Stimulated activated naive CD8-positive, alpha-beta T cell treated with anti-CD3 and anti-CD28 coated beads, Interleukin-15, Interleukin-2, amounts not matched to agents 100 U/mL and 50 U/mL, for 24 hours (primary cell): ENCODE results near the gene SLC7A1.

ENCODE experiments used
- ATAC-seq: fragments of 150-1000 bp; cut with Tn5 transposase; one replicate; pipeline ENCODE4 v1.10.0; 2021
- DNase-seq: peaks from one replicate; pipeline ENCODE4 v3.0.0; 2021

SLC7A1 gene

GRCh38 chr13:29529754-29530153, 65.7 kb downstream of the SLC7A1 start:
- ATAC-seq (no peak), DNase-seq (no peak)

- DNase-seq = no peak
- ATAC-seq = no peak
Observed at GRCh38 chr13:29527916-29528315, 67.6 kb downstream of the SLC7A1 start.

GRCh38 chr13:29527511-29527910, 68.0 kb downstream of the SLC7A1 start:
- DNase-seq (no peak), ATAC-seq (no peak)

GRCh38 chr13:29526741-29527140, 68.7 kb downstream of the SLC7A1 start:
- ATAC-seq (no peak), DNase-seq (no peak)

GRCh38 chr13:29525757-29526156, 69.7 kb downstream of the SLC7A1 start:
- no peak for DNase-seq

GRCh38 chr13:29524641-29525040, 70.8 kb downstream of the SLC7A1 start:
- DNase-seq = no peak
- no peak for ATAC-seq

More at GRCh38 chr13:29525757-29526156, 69.7 kb downstream of the SLC7A1 start:
- ATAC-seq = no peak

- no peak for DNase-seq
- ATAC-seq = no peak
Observed at GRCh38 chr13:29524176-29524575, 71.3 kb downstream of the SLC7A1 start.

GRCh38 chr13:29523199-29523961, 72.1 kb downstream of the SLC7A1 start:
- ATAC-seq (no peak), DNase-seq (no peak)

- no peak for DNase-seq
- no peak for ATAC-seq
Observed at GRCh38 chr13:29522044-29522685, 73.3 kb downstream of the SLC7A1 start.

- DNase-seq (no peak), ATAC-seq (no peak)
Observed at GRCh38 chr13:29521336-29521735, 74.2 kb downstream of the SLC7A1 start.

- DNase-seq (no peak), ATAC-seq (no peak)
Observed at GRCh38 chr13:29520671-29521070, 74.8 kb downstream of the SLC7A1 start.

GRCh38 chr13:29519921-29520320, 75.6 kb downstream of the SLC7A1 start:
- ATAC-seq = no peak

GRCh38 chr13:29516880-29517279, 78.6 kb downstream of the SLC7A1 start:
- ATAC-seq (no peak), DNase-seq (no peak)

More at GRCh38 chr13:29519921-29520320, 75.6 kb downstream of the SLC7A1 start:
- no peak for DNase-seq

GRCh38 chr13:29516012-29516411, 79.5 kb downstream of the SLC7A1 start:
- DNase-seq = no peak

GRCh38 chr13:29515372-29515771, 80.1 kb downstream of the SLC7A1 start:
- DNase-seq (no peak), ATAC-seq (no peak)

More at GRCh38 chr13:29516012-29516411, 79.5 kb downstream of the SLC7A1 start:
- ATAC-seq = no peak

GRCh38 chr13:29514720-29515310, 80.7 kb downstream of the SLC7A1 start:
- no peak for ATAC-seq
- no peak for DNase-seq

- no peak for ATAC-seq
- no peak for DNase-seq
Observed at GRCh38 chr13:29513981-29514719, 81.3 kb downstream of the SLC7A1 start.

GRCh38 chr13:29513002-29513980, 82.2 kb downstream of the SLC7A1 start:
- DNase-seq (no peak), ATAC-seq (no peak)

- ATAC-seq = no peak
- DNase-seq = no peak
Observed at GRCh38 chr13:29511980-29512379, 83.5 kb downstream of the SLC7A1 start.

GRCh38 chr13:29511106-29511796, 84.2 kb downstream of the SLC7A1 start:
- ATAC-seq (no peak), DNase-seq (no peak)

GRCh38 chr13:29510651-29511084, 84.8 kb downstream of the SLC7A1 start:
- ATAC-seq (no peak), DNase-seq (no peak)
